Measurements from ENCODE around the gene ASAP2.

The ASAP2 gene

DNA sequence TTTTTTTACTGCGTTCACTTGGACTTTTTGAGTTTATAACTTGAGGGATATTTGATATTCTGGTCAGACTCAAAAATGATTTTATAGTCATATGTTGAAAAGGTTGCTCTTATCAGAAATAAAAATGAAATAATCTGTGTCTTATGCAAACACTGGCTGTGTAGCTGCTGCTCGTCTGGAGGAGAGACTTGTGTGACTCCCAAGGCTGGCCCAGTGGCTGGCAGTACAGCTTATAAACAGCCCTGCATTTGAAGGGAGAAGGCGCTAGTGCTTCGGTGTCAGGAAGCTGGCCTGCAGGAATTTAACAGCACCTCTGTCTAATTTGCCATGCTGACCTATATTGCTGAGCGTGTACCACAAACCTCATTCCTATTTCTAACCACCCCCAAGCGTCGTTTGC lies 74.5 kb downstream of the ASAP2 start:
- no peaks in the 10 kb centered on the region for H3K4me1 ChIP-seq (ENCODE audit: insufficient read depth, low read length)
- H3K79me2 ChIP-seq (ENCODE audit: insufficient read depth, low read length): peaks cover 6% of the 10 kb centered on the region; the same call in 1 of the 2 replicates
- H3K4me2 ChIP-seq (ENCODE audit: insufficient read depth, low read length): no peak overlapping the region
- H3K36me3 ChIP-seq (ENCODE audit: insufficient read depth, low read length): peaks cover 7% of the 10 kb centered on the region; the same call in 1 of the 2 replicates
- DNase-seq (no peak), ATAC-seq (ENCODE audit: insufficient read depth, low read depth) (no peak)
- H3K9me3 ChIP-seq (ENCODE audit: insufficient read depth, low read length, severe bottlenecking): no peaks in the 10 kb centered on the region
- TF ChIP-seq, protein P1, sequence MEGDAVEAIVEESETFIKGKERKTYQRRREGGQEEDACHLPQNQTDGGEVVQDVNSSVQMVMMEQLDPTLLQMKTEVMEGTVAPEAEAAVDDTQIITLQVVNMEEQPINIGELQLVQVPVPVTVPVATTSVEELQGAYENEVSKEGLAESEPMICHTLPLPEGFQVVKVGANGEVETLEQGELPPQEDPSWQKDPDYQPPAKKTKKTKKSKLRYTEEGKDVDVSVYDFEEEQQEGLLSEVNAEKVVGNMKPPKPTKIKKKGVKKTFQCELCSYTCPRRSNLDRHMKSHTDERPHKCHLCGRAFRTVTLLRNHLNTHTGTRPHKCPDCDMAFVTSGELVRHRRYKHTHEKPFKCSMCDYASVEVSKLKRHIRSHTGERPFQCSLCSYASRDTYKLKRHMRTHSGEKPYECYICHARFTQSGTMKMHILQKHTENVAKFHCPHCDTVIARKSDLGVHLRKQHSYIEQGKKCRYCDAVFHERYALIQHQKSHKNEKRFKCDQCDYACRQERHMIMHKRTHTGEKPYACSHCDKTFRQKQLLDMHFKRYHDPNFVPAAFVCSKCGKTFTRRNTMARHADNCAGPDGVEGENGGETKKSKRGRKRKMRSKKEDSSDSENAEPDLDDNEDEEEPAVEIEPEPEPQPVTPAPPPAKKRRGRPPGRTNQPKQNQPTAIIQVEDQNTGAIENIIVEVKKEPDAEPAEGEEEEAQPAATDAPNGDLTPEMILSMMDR (IDR thresholded peaks at IDR 0.05; ENCODE audit: borderline replicate concordance, extremely low read depth, low read length, poor library complexity, severe bottlenecking): no peak
- no peak for TF ChIP-seq EZH2 (IDR thresholded peaks at IDR 0.05; ENCODE audit: borderline replicate concordance, low read depth, low read length, severe bottlenecking)
- H2AFZ ChIP-seq (ENCODE audit: low read depth, low read length): no peak overlapping the region
- no peak overlapping the region for H3K4me3 ChIP-seq (ENCODE audit: low read depth in 1 of 2, low read length in 2 of 2)
- no peak overlapping the region for H3K27ac ChIP-seq (ENCODE audit: low read length)
- H4K20me1 ChIP-seq (ENCODE audit: insufficient read depth, low read length): peaks cover 3% of the 10 kb centered on the region; the same call in 1 of the 2 replicates
- H3K9ac ChIP-seq (ENCODE audit: low read depth, low read length): no peak overlapping the region
- H3K27me3 ChIP-seq (ENCODE audit: insufficient read depth, low read length, poor library complexity): no peaks in the 10 kb centered on the region

DNA sequence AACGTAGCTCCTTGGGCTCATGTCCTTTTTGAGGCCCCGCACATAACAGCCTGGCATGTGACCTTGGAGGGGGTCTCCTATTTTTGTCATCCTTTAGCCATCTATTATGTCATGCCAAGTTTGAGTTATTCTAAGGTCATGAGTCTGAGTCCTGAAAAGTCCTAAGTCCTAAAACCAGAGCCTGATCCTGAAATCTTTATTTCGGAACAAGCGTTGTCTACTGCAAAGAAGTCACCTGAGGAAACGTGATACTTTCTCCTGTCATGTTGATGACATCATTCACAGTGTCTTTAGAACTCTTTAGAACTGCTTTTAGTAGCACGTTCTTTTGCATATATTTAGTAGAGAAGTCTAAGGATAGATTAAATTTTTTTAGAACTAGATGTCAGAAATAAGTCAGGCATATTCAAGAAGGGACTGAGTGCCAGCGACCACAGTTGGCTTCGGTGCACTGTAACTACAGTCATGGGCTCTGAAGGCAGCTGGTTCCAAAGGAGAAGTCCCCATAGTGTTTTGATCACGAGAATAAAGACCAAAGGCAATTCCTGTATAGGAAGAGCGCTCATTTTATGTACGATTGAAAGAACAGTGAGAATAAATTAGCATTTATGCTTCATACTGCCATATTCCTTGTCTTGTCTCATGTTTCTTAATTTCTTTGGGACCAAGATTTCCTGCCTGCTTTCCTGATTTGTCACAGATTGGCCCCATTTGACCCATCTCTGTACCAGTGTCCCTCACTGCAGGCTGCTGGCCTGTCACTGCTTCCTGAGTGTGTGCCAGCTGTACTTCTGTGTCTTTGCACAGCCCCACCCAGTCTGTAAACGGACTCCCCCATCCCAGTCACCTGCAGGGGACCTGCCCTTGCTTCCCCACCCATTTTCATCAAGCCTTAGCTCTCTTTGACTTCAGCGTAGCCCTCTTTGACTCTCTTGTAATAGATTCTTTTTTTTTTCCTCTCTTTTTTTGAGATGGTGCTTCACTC lies 75.8 kb downstream of the ASAP2 start:
- DNase-seq (no peak), ATAC-seq (ENCODE audit: insufficient read depth, low read depth) (no peak)
- Histone ChIP-seq H3K27me3 (ENCODE audit: insufficient read depth, low read length, poor library complexity) (no peaks in the 10 kb centered on the region), H4K20me1 (ENCODE audit: insufficient read depth, low read length) (no peaks in the 10 kb centered on the region), H2AFZ (ENCODE audit: low read depth, low read length) (no peak overlapping the region), H3K9ac (ENCODE audit: low read depth, low read length) (no peak overlapping the region), H3K27ac (ENCODE audit: low read length) (no peak overlapping the region), H3K36me3 (ENCODE audit: insufficient read depth, low read length) (peaks cover 11% of the 10 kb centered on the region; the same call in 1 of the 2 replicates), H3K4me3 (ENCODE audit: low read depth in 1 of 2, low read length in 2 of 2) (no peak overlapping the region), H3K4me1 (ENCODE audit: insufficient read depth, low read length) (no peaks in the 10 kb centered on the region), H3K9me3 (ENCODE audit: insufficient read depth, low read length, severe bottlenecking) (no peaks in the 10 kb centered on the region), H3K79me2 (ENCODE audit: insufficient read depth, low read length) (no peaks in the 10 kb centered on the region), H3K4me2 (ENCODE audit: insufficient read depth, low read length) (no peak overlapping the region)
- TF ChIP-seq, protein P1 (IDR thresholded peaks at IDR 0.05; ENCODE audit: borderline replicate concordance, extremely low read depth, low read length, poor library complexity, severe bottlenecking): no peak
- TF ChIP-seq EZH2 (IDR thresholded peaks at IDR 0.05; ENCODE audit: borderline replicate concordance, low read depth, low read length, severe bottlenecking): no peak

DNA sequence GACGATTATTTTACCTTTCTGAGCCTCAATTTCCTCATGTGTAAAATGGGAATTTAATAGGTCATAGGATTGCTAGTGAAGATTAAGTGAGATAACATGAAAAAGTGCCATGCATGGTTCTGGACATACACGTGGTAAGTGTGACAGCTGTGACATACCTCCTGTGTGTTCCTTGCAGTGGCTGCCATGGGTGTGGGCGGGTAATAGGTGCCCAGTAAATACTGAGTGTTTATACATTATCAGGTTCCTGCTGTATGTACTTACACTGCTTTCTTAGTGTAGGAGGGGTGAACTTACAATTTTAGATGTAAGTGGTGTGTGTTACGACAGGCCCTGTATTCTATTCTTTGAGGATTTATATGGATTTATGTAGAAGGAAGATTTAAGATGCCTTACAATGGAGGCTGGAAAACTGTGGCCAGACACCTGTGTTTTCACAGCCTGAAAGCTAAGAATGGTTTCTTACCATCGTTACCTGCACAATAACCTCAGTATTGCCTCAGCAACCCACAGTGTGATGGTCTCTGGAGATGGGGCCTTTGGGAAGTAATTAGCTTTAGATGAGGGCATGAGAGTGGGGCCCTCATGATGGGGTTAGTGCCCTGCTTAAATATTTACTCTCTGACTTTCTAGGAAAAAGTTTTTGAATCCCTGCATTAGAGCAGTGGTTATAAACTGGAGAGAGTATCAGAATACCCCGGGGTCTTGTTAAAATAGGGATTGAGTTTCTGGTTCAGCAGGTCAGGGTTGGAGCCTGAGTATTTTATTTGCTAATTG lies 78.1 kb downstream of the ASAP2 start:
- Histone ChIP-seq H3K4me2 (ENCODE audit: insufficient read depth, low read length) (no peak overlapping the region), H3K27me3 (ENCODE audit: insufficient read depth, low read length, poor library complexity) (no peaks in the 10 kb centered on the region), H4K20me1 (ENCODE audit: insufficient read depth, low read length) (no peaks in the 10 kb centered on the region; the same call in 1 of the 2 replicates), H2AFZ (ENCODE audit: low read depth, low read length) (no peak overlapping the region), H3K36me3 (ENCODE audit: insufficient read depth, low read length) (peaks cover 7% of the 10 kb centered on the region; the same call in 1 of the 2 replicates), H3K27ac (ENCODE audit: low read length) (no peak overlapping the region), H3K79me2 (ENCODE audit: insufficient read depth, low read length) (no peaks in the 10 kb centered on the region), H3K4me3 (ENCODE audit: low read depth in 1 of 2, low read length in 2 of 2) (no peak overlapping the region), H3K9me3 (ENCODE audit: insufficient read depth, low read length, severe bottlenecking) (no peaks in the 10 kb centered on the region), H3K9ac (ENCODE audit: low read depth, low read length) (no peak overlapping the region), H3K4me1 (ENCODE audit: insufficient read depth, low read length) (no peaks in the 10 kb centered on the region)
- ATAC-seq (ENCODE audit: insufficient read depth, low read depth): no peak
- no peak for DNase-seq
- TF ChIP-seq, protein P1 (IDR thresholded peaks at IDR 0.05; ENCODE audit: borderline replicate concordance, extremely low read depth, low read length, poor library complexity, severe bottlenecking): no peak
- no peak for TF ChIP-seq EZH2 (IDR thresholded peaks at IDR 0.05; ENCODE audit: borderline replicate concordance, low read depth, low read length, severe bottlenecking)
